HepG2 (cell line): Measurements from ENCODE around the gene CXorf65. TPM values are rescaled to one million over a fixed set of nuclear protein-coding genes. Genes with fewer than 3 reads are reported as not detected.
A peak's percentile ranks its signal among the peaks of the same experiment; 100 is the strongest.

ENCODE experiments used
- ATAC-seq: fragments of 200-7000 bp; cut with Tn5 transposase; 3 replicates; pipeline ENCODE4 v1.9.1; 2020; ENCODE audit warnings: mild to moderate bottlenecking, moderate library complexity
- BruUV-seq: library from RNA; stranded (reverse); fragments of 400-500 nt; replicated peaks from 2 replicates; lab custom pipeline; 2021; lab: Mats Ljungman, UMichigan
- CTCF ChIA-PET: fragments of 300-600 bp; formaldehyde crosslinking; extraction: SDS; loops from one replicate; lab custom pipeline; 2021; ENCODE audit warnings: low total read pairs, inconsistent platforms, low intra/inter-chr PET ratio; lab: Yijun Ruan, JAX
- POLR2A ChIA-PET: fragments of 350-600 bp; sonication (Branson Sonifier 250); formaldehyde crosslinking; loops from one replicate; lab custom pipeline; 2020; ENCODE audit warnings: antibody characterized with exemption, inconsistent platforms; lab: Yijun Ruan, JAX
- DNase-seq: peaks from one replicate; pipeline ENCODE4 v3.0.0-alpha.2; 2015; ENCODE audit warnings: low spot score
- FAIRE-seq: peaks from 3 replicates; lab custom pipeline; 2011; peaks lifted over from hg19 to GRCh38; lab: Jason Lieb, UNC
- H2AFZ ChIP-seq: one replicate; pipeline ENCODE4 v1.6.1; 2011; ENCODE audit warnings: low read length, inconsistent platforms
- H3K27ac ChIP-seq: fragments of 300-600 bp; 3 replicates; pipeline ENCODE4 v1.8.0; 2011; ENCODE audit warnings: mixed run types, mild to moderate bottlenecking, mixed read lengths, low read length, inconsistent platforms; ENCODE audit not compliant: insufficient read depth; ENCODE audit errors: extremely low read length
- H3K27me3 ChIP-seq, 2 experiments: fragments of 200-600 bp in 1 of 2; 2 replicates in 1 of 2; 3 replicates in 1 of 2; pipeline versions ENCODE4 v1.6.0 to v1.8.0; 2011; ENCODE audit warnings: low read length in 2 of 2, mild to moderate bottlenecking in 2 of 2, moderate library complexity in 2 of 2, inconsistent platforms in 1 of 2; ENCODE audit not compliant: insufficient read depth in 2 of 2, control insufficient read depth in 1 of 2
- H3K36me3 ChIP-seq, 2 experiments: fragments of 200-600 bp in 1 of 2; replicated peaks in 1 of 2; 2 replicates in 1 of 2; 3 replicates in 1 of 2; pipeline versions ENCODE4 v1.5.1 to v1.8.0; 2011; ENCODE audit warnings: low read length in 2 of 2, inconsistent platforms in 1 of 2; ENCODE audit not compliant: insufficient read depth in 2 of 2, control insufficient read depth in 1 of 2
- H3K4me1 ChIP-seq: 2 replicates; pipeline ENCODE4 v1.5.1; 2012; ENCODE audit warnings: low read length, inconsistent platforms; ENCODE audit not compliant: insufficient read depth
- H3K4me2 ChIP-seq: 2 replicates; pipeline ENCODE4 v1.6.0; 2011; ENCODE audit warnings: low read depth, low read length, inconsistent platforms
- H3K4me3 ChIP-seq, 3 experiments: fragments of 200-600 bp in 1 of 3; sonication (generic), shearing (Covaris generic) in 1 of 3; replicated peaks in 1 of 3; 2 replicates each; pipeline ENCODE4 v1.5.1; 2011 to 2016; ENCODE audit warnings: low read length in 3 of 3, inconsistent platforms in 2 of 3, low read depth in 2 of 3, mild to moderate bottlenecking in 2 of 3, control low read depth in 1 of 3, mixed read lengths in 1 of 3; ENCODE audit not compliant: insufficient read depth in 1 of 3
- H3K79me2 ChIP-seq: one replicate; pipeline ENCODE4 v1.6.1; 2011; ENCODE audit warnings: low read length, inconsistent platforms; ENCODE audit not compliant: insufficient read depth
- H3K9ac ChIP-seq: 2 replicates; pipeline ENCODE4 v1.6.0; 2011; ENCODE audit warnings: mild to moderate bottlenecking, low read depth, low read length, inconsistent platforms; ENCODE audit not compliant: insufficient read depth
- H3K9me3 ChIP-seq: 2 replicates; pipeline ENCODE4 v1.5.1; 2012; ENCODE audit warnings: mild to moderate bottlenecking, low read length
- H4K20me1 ChIP-seq: 2 replicates; pipeline ENCODE4 v1.6.0; 2011; ENCODE audit warnings: inconsistent platforms, mild to moderate bottlenecking, low read length, moderate library complexity; ENCODE audit not compliant: insufficient read depth
- FOXP1 ChIP-seq, 2 experiments: fragments of 450-650 bp in 1 of 2; IDR thresholded peaks; 2 replicates each; pipeline ENCODE4 v1.6.1; 2017 to 2018; ENCODE audit warnings: antibody characterized with exemption in 1 of 2
- MXI1 ChIP-seq: IDR thresholded peaks from 3 replicates; pipeline ENCODE4 v1.6.1; 2012; ENCODE audit warnings: low read depth, low read length, inconsistent platforms, borderline replicate concordance
- NCOA5 ChIP-seq: sonication (generic); formaldehyde crosslinking; IDR thresholded peaks from 2 replicates; pipeline ENCODE4 v1.4.0; 2020; ENCODE audit warnings: missing genetic modification reagents
- NR2C2 ChIP-seq: sonication (generic); formaldehyde crosslinking; IDR thresholded peaks from 2 replicates; pipeline ENCODE4 v1.4.0; 2020; ENCODE audit warnings: missing genetic modification reagents, mild to moderate bottlenecking, moderate library complexity, borderline replicate concordance
- TSC22D2 ChIP-seq: sonication (generic); formaldehyde crosslinking; IDR thresholded peaks from 2 replicates; pipeline ENCODE4 v1.5.1; 2020; ENCODE audit warnings: missing genetic modification reagents, mild to moderate bottlenecking, borderline replicate concordance
- ZFP91 ChIP-seq: sonication (generic); formaldehyde crosslinking; IDR thresholded peaks from 2 replicates; pipeline ENCODE4 v1.9.0; 2022; ENCODE audit warnings: missing genetic modification reagents, mild to moderate bottlenecking, borderline replicate concordance
- ZKSCAN8 ChIP-seq: IDR thresholded peaks from 2 replicates; pipeline ENCODE4 v1.6.1; 2016; ENCODE audit warnings: borderline replicate concordance, missing genetic modification reagents, missing compliant biosample characterization
- ZMYM3 ChIP-seq: sonication (generic); formaldehyde crosslinking; IDR thresholded peaks from 2 replicates; pipeline ENCODE4 v1.5.1; 2020; ENCODE audit warnings: mild to moderate bottlenecking, missing genetic modification reagents
- ZNF101 ChIP-seq: sonication (generic); formaldehyde crosslinking; IDR thresholded peaks from 2 replicates; pipeline ENCODE4 v1.4.0; 2020; ENCODE audit warnings: mild to moderate bottlenecking, low read depth, missing genetic modification reagents, borderline replicate concordance
- ZNF770 ChIP-seq: sonication (generic); formaldehyde crosslinking; IDR thresholded peaks from 2 replicates; pipeline ENCODE4 v1.5.0; 2020; ENCODE audit warnings: mild to moderate bottlenecking, missing genetic modification reagents
- WGBS: methylation state at CpG from one replicate; pipeline ENCODE4 v1.1.6; 2017; ENCODE audit warnings: low lambda C conversion rate; 5-methylcytosine and 5-hydroxymethylcytosine counted together
- in situ Hi-C: cut with HindIII; loops from 2 replicates; pipeline ENCODE4 v1.10.0; 2017; ENCODE audit warnings: low pct_unique_long_range_greater_than_20kb; ENCODE audit not compliant: extremely low pct_ligation_motif_present
- intact Hi-C: fragments of 100-400 bp; cut with micrococcal nuclease; formaldehyde crosslinking; loops from one replicate; pipeline ENCODE4 v1.10.0; 2022; ENCODE audit not compliant: unreplicated experiment
- polyA plus RNA-seq, 8 experiments: library from polyadenylated mRNA; depleted of rRNA in 3 of 8; stranded (reverse) in 7 of 8; unstranded in 1 of 8; fragments of >200 nt; fragmentation: Illumina TruSeq in 4 of 8; extraction: Trizol in 4 of 8; gene quantifications; 2 replicates each; pipeline versions ENCODE4 v1.2.1 to v1.2.3, GENCODE V29; 2011 to 2016; ENCODE audit warnings: low read depth in 4 of 8, missing spikeins in 1 of 8, mixed read lengths in 1 of 8; ENCODE audit not compliant: insufficient read depth in 1 of 8
- total RNA-seq, 5 experiments: library from RNA; depleted of rRNA; stranded (reverse); fragments of >200 nt; fragmentation: Illumina TruSeq; extraction: Trizol; gene quantifications; 2 replicates each; pipeline ENCODE4 v1.2.3, GENCODE V29; 2016; ENCODE audit warnings: low read depth in 1 of 5
- TF ChIP-seq, protein P1 (sequence below): sonication (generic); formaldehyde crosslinking; IDR thresholded peaks from 2 replicates; pipeline ENCODE4 v1.8.0; 2022; ENCODE audit warnings: mild to moderate bottlenecking, missing genetic modification reagents
- TF ChIP-seq, protein P2 (sequence below): sonication (generic); formaldehyde crosslinking; IDR thresholded peaks from 2 replicates; pipeline ENCODE4 v1.9.0; 2021; ENCODE audit warnings: missing genetic modification reagents, mild to moderate bottlenecking, borderline replicate concordance

Gene CXorf65
- total and polyA plus RNA-seq, 2 of the 13 experiments (the other 11 are each of a cell fraction or from before 2014, with no cell fraction given), result not detected

GRCh38 chrX:71118032-71118984 lies 11.8 kb upstream of the CXorf65 start, which contains the start of gene MED12 (continued):
- peak; percentile 16; the same call in 1 of the 2 replicates for TF ChIP-seq ZFP91
- TF ChIP-seq, protein P1, sequence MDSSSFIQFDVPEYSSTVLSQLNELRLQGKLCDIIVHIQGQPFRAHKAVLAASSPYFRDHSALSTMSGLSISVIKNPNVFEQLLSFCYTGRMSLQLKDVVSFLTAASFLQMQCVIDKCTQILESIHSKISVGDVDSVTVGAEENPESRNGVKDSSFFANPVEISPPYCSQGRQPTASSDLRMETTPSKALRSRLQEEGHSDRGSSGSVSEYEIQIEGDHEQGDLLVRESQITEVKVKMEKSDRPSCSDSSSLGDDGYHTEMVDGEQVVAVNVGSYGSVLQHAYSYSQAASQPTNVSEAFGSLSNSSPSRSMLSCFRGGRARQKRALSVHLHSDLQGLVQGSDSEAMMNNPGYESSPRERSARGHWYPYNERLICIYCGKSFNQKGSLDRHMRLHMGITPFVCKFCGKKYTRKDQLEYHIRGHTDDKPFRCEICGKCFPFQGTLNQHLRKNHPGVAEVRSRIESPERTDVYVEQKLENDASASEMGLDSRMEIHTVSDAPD, result no peak
- TF ChIP-seq TSC22D2 (CRISPR knock-in tag), result no peak
- TF ChIP-seq ZNF101, result no peak

DNA sequence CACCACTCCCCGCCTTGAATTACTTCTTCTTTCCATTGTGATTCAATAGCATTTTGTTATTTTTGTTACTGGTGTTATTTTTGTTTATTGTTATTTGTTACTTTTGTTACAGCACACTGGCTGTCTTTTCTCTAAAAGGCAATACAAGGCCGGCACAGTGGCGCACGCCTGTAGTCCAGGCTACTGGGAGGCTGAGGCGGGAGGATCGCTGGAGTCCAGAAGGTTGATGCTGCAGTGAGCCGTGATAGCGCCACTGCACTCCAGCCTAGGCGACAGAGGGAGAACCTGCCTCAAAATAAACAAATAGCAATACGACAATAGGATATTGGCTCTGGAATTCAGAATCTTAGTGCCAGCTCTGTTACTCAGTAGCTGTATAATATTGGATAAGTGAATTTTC lies 10.8 kb upstream of the CXorf65 start:
- in situ Hi-C loops, result no loop called here
- POLR2A ChIA-PET, result interaction anchor here (1.4 to 2.2 kb wide), 4 partner anchors 16 to 249 kb away, joined by 4 to 14 read pairs (median 6); partner anchors contain the start of gene TAF1
- Histone ChIP-seq H3K4me1 (peaks cover 15% of the 10 kb centered on the region; the same call in 1 of the 2 replicates), H3K27me3 (no peaks in the 10 kb centered on the region), H3K4me3 (peak overlapping the region; percentile 7 to 75 (median 63); a peak in 5 of 6 replicates), H3K4me2 (peak overlapping the region; percentile 67), H3K9ac (no peak overlapping the region), H3K36me3 (peaks cover 0 to 10% of the 10 kb centered on the region in 2 experiments; a peak in 2 of 5 replicates), H2AFZ (peak overlapping the region; percentile 27), H3K27ac (no peak overlapping the region), H4K20me1 (no peaks in the 10 kb centered on the region), H3K79me2 (peaks cover 2% of the 10 kb centered on the region), H3K9me3 (no peaks in the 10 kb centered on the region)
- no peak for DNase-seq
- FAIRE-seq, result no peak
- WGBS, result 21% methylated on average over 9 of the region's 10 CpGs
- no peak for ATAC-seq
- intact Hi-C loops, result no loop called here
- CTCF ChIA-PET, result no interaction called here
- no peak for TF ChIP-seq NR2C2 (CRISPR knock-in tag)
- TF ChIP-seq ZNF770 (CRISPR knock-in tag), result peak; percentile 95
- TF ChIP-seq, protein P2, sequence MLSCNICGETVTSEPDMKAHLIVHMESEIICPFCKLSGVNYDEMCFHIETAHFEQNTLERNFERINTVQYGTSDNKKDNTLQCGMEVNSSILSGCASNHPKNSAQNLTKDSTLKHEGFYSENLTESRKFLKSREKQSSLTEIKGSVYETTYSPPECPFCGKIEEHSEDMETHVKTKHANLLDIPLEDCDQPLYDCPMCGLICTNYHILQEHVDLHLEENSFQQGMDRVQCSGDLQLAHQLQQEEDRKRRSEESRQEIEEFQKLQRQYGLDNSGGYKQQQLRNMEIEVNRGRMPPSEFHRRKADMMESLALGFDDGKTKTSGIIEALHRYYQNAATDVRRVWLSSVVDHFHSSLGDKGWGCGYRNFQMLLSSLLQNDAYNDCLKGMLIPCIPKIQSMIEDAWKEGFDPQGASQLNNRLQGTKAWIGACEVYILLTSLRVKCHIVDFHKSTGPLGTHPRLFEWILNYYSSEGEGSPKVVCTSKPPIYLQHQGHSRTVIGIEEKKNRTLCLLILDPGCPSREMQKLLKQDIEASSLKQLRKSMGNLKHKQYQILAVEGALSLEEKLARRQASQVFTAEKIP (CRISPR knock-in tag), result no peak
- no peak for TF ChIP-seq MXI1
- TF ChIP-seq NCOA5 (CRISPR knock-in tag), result no peak
- TF ChIP-seq ZMYM3, result peak; percentile 51; the same call in 1 of the 2 replicates
- no peak for TF ChIP-seq ZKSCAN8 (CRISPR knock-in tag)
- no peak for TF ChIP-seq FOXP1 (IDR thresholded peaks at IDR 0.05)
- no peak for TF ChIP-seq FOXP1 (CRISPR knock-in tag; IDR thresholded peaks at IDR 0.05)
- BruUV-seq, result no TSS peak
